ENCODE results near the gene ADAMTS9. TPM values are rescaled to one million over a fixed set of nuclear protein-coding genes. Genes with fewer than 3 reads are reported as not detected.
A peak's percentile ranks its signal among the peaks of the same experiment; 100 is the strongest.

The ADAMTS9 gene
- total and polyA plus RNA-seq, 2 donors (not counting 3 experiments of a cell fraction or from before 2014, with no cell fraction given), result 6.5 to 23.9 TPM

DNA sequence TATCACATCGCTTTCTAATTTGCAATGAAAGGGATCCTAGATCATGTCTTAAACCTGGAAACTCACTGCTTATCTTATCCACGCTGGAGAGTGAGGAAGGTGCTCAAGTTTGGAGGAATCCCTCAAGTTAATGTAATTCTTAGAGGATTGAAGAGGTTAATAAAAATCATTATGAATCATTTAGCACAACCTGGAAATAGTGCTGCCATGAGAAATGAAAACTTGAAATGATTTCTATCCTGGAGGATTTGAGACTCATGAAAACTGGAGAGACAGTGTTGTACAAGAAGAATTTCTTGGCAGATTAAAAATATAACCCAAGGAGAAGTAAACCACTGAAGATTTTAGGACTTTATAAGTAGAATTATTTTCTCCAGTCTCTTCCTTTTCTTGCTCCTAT lies 125.9 kb downstream of the ADAMTS9 start:
- Histone ChIP-seq H2AFZ (ENCODE audit: low read depth, low read length) (no peak overlapping the region), H3K9ac (replicated peaks; ENCODE audit: extremely low read depth, insufficient read depth, low read length) (no peak overlapping the region), H3K27ac (ENCODE audit: insufficient read depth, low read depth, low read length) (no peak overlapping the region), H3K36me3 (ENCODE audit: control insufficient read depth in 2 of 2, extremely low read depth in 1 of 2, insufficient read depth in 2 of 2, low read length in 2 of 2) (peaks cover 0 to 2% of the 10 kb centered on the region in 2 experiments), H3K79me2 (ENCODE audit: control insufficient read depth, insufficient read depth, low read length) (no peaks in the 10 kb centered on the region), H4K20me1 (replicated peaks; ENCODE audit: control insufficient read depth, extremely low read depth, insufficient read depth, low read length) (no peaks in the 10 kb centered on the region), H3K9me1 (replicated peaks; ENCODE audit: control insufficient read depth, extremely low read depth, insufficient read depth, low read length) (no peaks in the 10 kb centered on the region), H3K4me1 (ENCODE audit: control insufficient read depth, extremely low read depth, insufficient read depth, low read length) (no peaks in the 10 kb centered on the region), H3K27me3 (ENCODE audit: control insufficient read depth in 2 of 2, insufficient read depth in 2 of 2, low read length in 2 of 2) (no peaks in the 10 kb centered on the region), H3K4me2 (ENCODE audit: insufficient read depth, low read length) (no peak overlapping the region), H3K4me3 (replicated peaks in 1 of 3; ENCODE audit: insufficient read depth in 1 of 3, low read depth in 1 of 3, low read length in 3 of 3) (no peak overlapping the region), H3K9me3 (replicated peaks; ENCODE audit: control insufficient read depth, insufficient read depth, low read length) (no peaks in the 10 kb centered on the region)
- BruUV-seq (replicated peaks), result no TSS peak
- dilution Hi-C loops (cut with MboI; ENCODE audit: extremely low pct_ligation_motif_present, low sequenced_read_pairs), result no loop called here
- DNase-seq (ENCODE audit: low read depth, low spot score) (peak; percentile 16), FAIRE-seq (no peak)
- CTCF ChIA-PET, result interaction anchor here (0.9 to 2.3 kb wide), 3 partner anchors 13 to 32 kb away, joined by 4 to 10 read pairs (median 6); no protein-coding TSS in a partner anchor
- POLR2A ChIA-PET, result no interaction called here
- no peak for TF ChIP-seq EZH2 (IDR thresholded peaks at IDR 0.05; ENCODE audit: borderline replicate concordance, low read depth, low read length, severe bottlenecking)
- TF ChIP-seq JUN (IDR thresholded peaks at IDR 0.05; ENCODE audit: borderline replicate concordance, insufficient read depth, insufficient read length, low read depth), result no peak
- TF ChIP-seq, protein P1, sequence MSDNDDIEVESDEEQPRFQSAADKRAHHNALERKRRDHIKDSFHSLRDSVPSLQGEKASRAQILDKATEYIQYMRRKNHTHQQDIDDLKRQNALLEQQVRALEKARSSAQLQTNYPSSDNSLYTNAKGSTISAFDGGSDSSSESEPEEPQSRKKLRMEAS (IDR thresholded peaks at IDR 0.05; ENCODE audit: insufficient read depth, insufficient read length), result no peak
- TF ChIP-seq CTCF (IDR thresholded peaks at IDR 0.05; ENCODE audit: extremely low read depth in 1 of 2, insufficient read depth in 1 of 2, low read depth in 1 of 2, low read length in 2 of 2), result no peak
- no peak for TF ChIP-seq FOS (IDR thresholded peaks at IDR 0.05; ENCODE audit: borderline replicate concordance, insufficient read depth, low read length)
- no peak for TF ChIP-seq POLR2A (IDR thresholded peaks at IDR 0.05; ENCODE audit: low read depth, low read length)
- no peak for TF ChIP-seq MYC (IDR thresholded peaks at IDR 0.05; ENCODE audit: low read depth, low read length)
- no peak for TF ChIP-seq POLR2AphosphoS5 (IDR thresholded peaks at IDR 0.05; ENCODE audit: insufficient read depth, low read depth, low read length)
- TF ChIP-seq GATA2 (IDR thresholded peaks at IDR 0.05; ENCODE audit: insufficient read depth, insufficient read length, low read depth, low read length), result no peak
- intact Hi-C loops (cut with micrococcal nuclease), result no loop called here
